Measurements from ENCODE around the gene COLEC11.
"Not testable (repeated sequence)": the region's sequence is repeated elsewhere in the genome, so short reads cannot be mapped to it uniquely, and the experiment has no call there.

The COLEC11 gene

GRCh38 chr2:3606370-3607201 lies 11.7 kb downstream of the COLEC11 start:
- no peak for DNase-seq

DNA sequence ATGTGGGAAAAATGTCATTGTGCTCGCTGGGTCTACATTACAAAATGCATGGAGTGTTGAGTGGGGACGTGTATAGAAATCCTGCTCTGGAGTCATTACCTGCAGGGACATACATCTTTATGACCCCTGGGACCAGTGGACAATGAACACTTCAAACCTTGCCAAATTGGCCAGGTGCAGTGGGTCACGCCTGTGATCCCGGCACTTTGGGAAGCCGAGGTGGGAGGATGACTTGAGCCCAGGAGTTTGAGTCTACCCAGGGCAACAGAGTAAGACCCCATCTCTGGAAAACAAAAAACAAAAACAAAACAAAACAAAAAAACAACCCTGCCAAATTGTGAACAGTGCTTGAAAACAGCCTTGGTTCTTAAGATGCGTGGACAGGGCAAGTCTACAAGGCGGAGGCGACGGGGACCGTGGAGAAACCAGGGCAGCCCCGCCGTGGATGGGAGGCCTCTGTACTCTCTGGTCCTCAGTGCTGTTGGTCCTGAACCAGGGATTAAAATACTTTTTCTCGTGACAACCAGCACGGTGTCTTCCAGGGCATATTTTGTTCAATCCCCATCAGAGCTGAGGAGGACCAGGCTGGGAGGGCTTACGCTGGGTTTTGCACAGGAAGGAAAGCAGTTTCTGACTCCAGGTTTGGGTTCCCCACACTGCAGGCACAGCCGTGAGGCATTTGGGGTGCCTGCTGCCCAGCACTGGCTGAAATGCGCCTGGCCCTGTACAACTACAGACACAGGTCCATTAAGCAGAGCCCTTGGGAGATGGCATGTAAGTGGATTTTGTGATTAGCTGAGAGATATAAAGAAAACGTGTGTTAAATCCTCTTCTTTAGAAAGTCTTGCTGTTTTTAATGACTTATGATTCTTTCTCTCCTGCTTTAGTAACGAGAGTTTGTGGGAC lies 13.7 kb downstream of the COLEC11 start:
- DNase-seq = no peak

DNA sequence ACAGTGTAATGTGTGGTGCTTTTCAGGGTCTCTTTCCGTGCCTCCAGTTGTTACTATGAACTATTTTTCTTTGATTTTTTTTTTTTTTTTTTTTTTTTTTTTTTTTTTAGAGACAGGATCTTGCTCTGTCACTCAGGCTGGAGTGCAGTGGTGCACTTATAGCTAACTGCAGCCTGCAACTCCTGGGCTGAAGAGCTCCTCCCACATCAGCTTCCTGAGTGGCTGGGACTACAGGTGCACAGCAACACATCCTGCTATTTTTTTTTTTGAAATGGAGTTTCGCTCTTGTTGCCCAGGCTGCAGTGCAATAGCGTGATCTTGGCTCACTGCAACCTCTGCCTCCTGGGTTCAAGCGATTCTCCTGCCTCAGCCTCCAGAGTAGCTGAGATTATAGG lies 14.4 kb downstream of the COLEC11 start:
- not testable (repeated sequence) for DNase-seq

GRCh38 chr2:3610415-3610814 lies 15.5 kb downstream of the COLEC11 start:
- no peak for DNase-seq

GRCh38 chr2:3610881-3611505 lies 16.1 kb downstream of the COLEC11 start:
- no peak for DNase-seq

DNA sequence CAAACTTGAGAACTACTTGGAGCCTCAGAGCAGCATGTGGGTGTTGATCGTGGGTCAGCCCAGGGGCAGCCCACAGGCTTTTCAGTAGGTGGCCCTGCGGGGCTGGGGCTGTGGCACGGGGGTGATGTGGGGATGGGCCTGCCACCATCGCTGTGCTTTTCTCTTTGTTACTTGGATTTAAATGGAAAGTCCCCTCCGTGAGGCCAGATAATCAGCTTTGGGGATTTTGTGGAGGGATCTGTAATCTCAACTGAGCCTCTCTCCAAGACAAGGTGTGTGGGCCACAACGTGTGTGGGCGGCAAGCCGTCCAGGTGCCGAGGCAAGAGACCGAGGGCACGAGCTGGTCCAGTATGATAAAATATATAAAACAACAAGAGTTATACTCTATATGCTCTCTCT lies 16.7 kb downstream of the COLEC11 start:
- DNase-seq = no peak

DNA sequence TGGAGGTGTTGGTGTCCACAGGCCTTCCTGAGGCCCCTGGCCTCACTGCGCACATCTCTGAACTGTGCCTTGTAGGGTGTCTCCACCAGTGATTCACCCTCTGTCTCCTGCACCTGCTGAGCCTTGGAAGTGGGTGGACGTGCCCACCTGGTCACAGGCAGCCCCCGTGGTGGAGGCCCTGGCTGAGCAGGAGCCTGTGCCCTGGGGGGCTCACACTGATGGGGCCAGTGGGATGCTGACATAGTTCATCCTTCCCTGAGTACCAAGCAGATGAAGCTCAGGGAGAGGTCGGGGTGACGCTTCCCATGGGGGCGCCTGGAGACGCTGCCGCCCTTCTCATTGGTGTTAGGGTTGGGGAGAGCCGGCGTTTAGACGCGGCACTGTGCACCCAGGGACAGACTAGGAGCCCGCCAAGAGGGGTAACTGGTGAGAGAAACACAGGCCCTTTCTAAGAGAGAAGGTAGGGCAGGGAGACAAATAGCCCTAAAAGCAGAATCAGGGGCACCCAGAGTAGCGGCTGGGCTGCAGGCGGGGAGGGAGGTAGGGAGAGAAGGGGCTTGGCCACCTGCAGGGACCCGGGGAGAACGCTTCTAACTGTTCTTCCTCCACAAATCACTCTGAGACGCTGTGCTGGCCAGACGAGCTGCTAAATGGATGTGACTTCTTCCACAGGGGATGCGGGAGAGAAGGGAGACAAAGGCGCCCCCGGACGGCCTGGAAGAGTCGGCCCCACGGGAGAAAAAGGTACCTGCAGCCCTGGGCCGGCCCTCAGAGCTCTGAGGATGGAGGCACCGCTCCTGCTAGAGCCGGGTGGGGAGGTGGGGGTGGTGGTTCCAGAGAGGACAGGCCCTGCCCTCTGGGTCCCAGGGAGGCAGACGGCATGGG lies 18.0 kb downstream of the COLEC11 start:
- no peak for DNase-seq

GRCh38 chr2:3613524-3613905 lies 18.6 kb downstream of the COLEC11 start:
- DNase-seq = no peak

DNA sequence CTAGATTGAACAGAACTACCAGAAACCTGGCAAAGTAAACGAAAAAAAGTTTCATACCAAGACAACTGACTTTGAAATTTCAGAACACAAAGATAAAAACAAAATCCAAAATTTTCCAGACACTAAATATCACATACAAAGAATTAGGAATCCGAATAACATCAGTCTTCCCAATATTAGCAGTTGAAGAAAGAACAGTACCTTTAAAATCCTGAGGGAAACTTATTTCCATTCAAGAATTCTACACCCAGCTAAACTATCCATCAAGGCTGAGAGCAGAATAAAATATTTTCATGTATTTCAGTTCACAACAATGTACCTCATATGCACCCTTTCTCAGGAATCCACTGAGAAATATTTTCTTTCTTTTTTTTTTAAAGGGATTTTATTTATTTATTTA lies 19.8 kb downstream of the COLEC11 start:
- DNase-seq = not testable (repeated sequence)

DNA sequence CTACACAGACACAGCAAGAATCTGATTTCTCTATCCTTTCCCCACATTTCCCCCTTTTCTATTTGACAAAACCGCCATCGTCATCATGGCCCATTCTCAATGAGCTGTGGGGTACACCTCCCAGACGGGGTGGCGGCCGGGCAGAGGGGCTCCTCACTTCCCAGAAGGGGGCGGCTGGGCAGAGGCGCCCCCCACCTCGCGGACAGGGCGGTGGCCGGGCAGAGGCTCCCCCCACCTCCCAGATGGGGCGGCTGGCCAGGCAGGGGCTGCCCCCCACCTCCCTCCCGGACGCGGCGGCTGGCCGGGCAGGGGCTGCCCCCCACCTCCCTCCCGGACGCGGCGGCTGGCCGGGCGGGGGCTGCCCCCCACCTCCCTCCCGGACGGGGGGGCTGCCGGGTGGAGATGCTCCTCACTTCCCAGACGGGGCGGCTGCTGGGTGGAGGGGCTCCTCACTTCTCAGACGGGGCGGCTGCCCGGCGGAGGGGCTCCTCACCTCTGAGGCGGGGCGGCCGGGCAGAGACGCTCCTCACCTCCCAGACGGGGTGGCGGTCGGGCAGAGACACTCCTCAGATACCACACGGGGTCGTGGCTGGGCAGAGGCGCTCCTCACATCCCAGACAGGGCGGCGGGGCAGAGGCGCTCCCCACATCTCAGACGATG lies 20.8 kb downstream of the COLEC11 start:
- DNase-seq = not testable (repeated sequence)

GRCh38 chr2:3616435-3617197 lies 21.7 kb downstream of the COLEC11 start:
- not testable (repeated sequence) for DNase-seq

GRCh38 chr2:3617198-3617890 lies 22.4 kb downstream of the COLEC11 start:
- DNase-seq = no peak

DNA sequence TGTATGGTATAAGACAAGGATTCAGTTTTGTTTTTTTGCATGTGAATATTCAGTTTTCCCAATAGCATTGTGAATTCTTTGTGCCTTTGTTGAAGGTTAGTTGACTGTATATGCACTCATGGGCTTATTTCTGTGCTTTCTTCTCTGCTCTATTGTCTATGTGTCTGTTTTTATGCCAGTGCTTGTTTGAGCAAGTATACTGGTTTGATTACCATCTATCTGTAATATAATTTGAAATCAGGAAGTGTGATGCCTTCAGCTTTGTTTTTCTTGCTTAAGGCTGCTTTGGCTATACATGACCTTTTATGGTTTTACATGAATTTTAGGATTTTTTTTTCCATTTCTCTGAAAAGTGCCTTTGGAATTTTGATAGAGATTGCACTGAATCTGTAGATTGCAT lies 23.5 kb downstream of the COLEC11 start:
- no peak for DNase-seq

DNA sequence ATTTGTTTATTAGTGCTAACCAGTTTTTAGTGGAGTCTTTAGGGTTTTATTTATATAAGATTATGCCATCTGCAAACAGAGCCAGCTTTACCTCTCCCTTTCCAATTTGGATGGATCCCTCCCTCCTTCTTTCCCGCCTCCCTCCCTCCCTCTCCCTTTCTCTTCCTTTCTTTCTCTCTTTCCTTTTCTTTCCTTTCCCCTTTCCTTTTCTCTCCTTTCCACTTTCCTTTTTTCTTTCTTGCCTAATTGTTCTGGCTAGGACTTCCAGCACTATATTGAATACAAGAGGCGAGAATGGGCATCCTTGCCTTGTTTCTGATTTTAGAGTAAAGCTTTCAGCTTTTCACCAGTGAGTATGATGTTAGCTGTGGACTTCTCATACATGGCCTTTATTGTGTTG lies 24.1 kb downstream of the COLEC11 start:
- DNase-seq = no peak

DNA sequence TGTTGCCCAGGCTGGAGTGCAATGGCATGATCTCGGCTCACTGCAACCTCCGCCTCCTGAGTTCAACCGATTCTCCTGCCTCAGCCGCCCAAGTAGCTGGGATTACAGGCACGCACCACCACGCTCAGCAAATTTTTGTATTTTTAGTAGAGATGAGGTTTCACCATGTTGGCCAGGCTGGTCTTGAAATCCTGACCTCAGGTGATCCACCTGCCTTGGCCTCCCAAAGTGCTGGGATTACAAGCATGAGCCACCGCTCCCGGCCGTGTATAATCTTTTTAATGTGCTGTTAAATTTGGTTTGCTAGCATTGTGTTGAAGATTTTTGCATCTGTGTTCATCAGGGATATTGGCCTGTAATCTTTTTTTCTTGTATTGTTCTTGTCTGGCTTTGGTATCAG lies 24.7 kb downstream of the COLEC11 start:
- not testable (repeated sequence) for DNase-seq

DNA sequence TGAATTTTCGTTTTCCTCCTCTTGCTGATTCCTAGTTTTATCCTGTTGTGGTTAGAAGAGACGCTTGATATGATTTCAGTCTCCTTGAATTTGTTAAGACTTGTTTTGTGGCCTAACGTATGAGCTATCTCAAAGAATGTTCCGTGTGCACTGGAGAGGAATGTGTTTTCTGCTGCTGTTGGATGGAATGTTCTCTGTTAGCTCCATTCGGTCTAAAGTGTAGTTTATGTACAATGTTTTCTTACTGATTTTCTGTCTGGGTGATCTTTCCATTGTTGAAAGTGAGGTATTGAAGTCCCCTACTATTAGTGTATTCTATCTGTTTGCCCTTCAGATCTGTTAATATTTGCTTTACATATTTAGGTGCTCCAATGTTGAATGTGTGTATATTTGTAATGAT lies 25.9 kb downstream of the COLEC11 start:
- no peak for DNase-seq

GRCh38 chr2:3622967-3623366 lies 28.1 kb downstream of the COLEC11 start:
- no peak for DNase-seq

DNA sequence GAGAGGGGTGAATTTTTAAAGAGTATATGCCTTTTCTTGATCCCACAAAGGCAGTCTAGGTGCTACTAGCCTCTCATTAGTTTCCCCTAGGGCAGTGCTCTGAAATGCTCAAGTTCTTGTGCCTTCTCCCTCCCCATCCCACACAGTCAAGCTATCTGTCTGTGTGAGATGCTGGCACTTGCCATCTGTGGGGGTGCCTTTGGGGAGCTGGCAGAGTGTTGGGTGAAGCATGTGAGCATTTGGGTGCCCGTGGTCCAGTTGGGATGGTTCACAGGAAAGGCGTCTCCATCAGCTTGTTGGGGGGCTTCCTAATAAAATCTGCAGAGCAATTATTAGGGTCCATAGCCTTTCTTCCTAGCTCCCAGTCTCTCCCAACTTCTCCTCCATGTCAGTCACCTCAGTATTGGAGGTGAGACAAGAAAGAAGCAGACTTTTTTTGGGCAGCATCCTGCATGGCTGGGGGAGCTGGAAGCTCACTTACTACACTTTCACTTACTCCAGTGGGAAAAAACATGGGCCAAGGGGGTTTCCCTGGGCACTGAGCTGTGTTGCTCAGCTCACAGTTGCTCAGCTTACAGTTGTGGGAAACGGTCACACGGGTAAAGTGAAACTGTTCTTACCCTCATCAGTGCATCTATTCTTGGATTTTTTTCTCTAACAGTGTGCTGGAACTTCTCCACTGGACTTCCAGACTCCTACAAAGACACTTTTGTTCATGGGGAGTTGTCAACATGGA lies 29.3 kb downstream of the COLEC11 start:
- DNase-seq = no peak

DNA sequence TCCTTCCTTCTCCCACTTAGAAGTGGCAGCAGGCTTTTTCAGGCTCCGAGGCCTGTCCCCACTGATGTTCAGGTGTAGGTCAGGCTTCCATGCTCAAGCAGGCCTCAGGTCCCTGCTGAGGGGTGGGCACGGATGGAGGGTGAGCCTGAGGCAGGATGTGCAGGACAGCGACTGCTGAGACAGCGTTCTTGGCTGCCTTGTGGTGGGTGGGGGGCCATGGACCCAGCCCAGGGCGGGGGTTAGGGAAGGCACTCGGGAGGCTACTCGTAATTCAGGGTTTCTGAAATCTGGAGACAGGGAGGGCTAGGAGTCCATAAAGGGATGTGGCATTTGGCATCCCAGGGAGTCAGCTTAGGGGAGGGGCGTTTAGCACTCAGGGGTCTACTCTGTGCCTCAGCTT lies 30.3 kb downstream of the COLEC11 start:
- no peak for DNase-seq

All from activated CD4-positive, alpha-beta T cell treated with anti-CD3 and anti-CD28 coated beads for 48 hours (primary cell).